Spleen (tissue), 7 donors: ENCODE results near the gene ZNF239.

Source experiments
- CTCF ChIP-seq, 11 experiments: fragments of 200-600 bp in 7 of 11; fragments of 450-650 bp in 4 of 11; sonication (generic) in 4 of 11; IDR thresholded peaks in 8 of 11; conservative IDR thresholded peaks in 3 of 11; 1 replicate in 7 of 11; 2 replicates in 4 of 11; pipeline versions ENCODE4 v1.4.0 to v1.8.0; 2016 to 2021; ENCODE audit warnings: antibody characterized with exemption in 11 of 11, inconsistent platforms in 4 of 11, mild to moderate bottlenecking in 1 of 11
- POLR2A ChIP-seq, 3 donors: fragments of 450-650 bp; IDR thresholded peaks; one replicate each; pipeline ENCODE4 v1.5.1; 2017; ENCODE audit warnings: antibody characterized with exemption in 3 of 3, mild to moderate bottlenecking in 1 of 3
- POLR2AphosphoS5 ChIP-seq, 3 donors: sonication (generic); formaldehyde crosslinking; IDR thresholded peaks; one replicate each; pipeline ENCODE4 v1.5.1; 2017; ENCODE audit warnings: antibody characterized with exemption in 3 of 3
- donor health status: DM: no; HTN: no; CAD: no; lungs with moderate emphysema.
- donor health status: DM: no; HTN: no; CAD: no.
- donor health status: DM: no; HTN: no; CAD: no.

- TF ChIP-seq POLR2AphosphoS5 (IDR thresholded peaks at IDR 0.05) (no peak), POLR2A (IDR thresholded peaks at IDR 0.05) (no peak), CTCF (IDR thresholded peaks at IDR 0.05 in 8 of 11, conservative IDR thresholded peaks at IDR 0.05 in 3 of 11) (no peak)
These were observed 42.4 kb upstream of the ZNF239 start for GRCh38 chr10:43616697-43617370.
